OCI-LY1 (cell line): Measurements from ENCODE around the gene MFAP1.

Experiments
- CTCF ChIP-seq: fragments of 200-600 bp; sonication (generic), shearing (Covaris generic); IDR thresholded peaks from 2 replicates; pipeline ENCODE4 v1.5.1; 2017; ENCODE audit warnings: mild to moderate bottlenecking, antibody characterized with exemption, low read length, moderate library complexity, mixed read lengths
- EZH2 ChIP-seq: fragments of 200-600 bp; sonication (generic), shearing (Covaris generic); IDR thresholded peaks from 2 replicates; pipeline ENCODE4 v1.8.0; 2017; ENCODE audit warnings: borderline replicate concordance, mixed run types, mild to moderate bottlenecking, antibody characterized with exemption, low read length, moderate library complexity, mixed read lengths

GRCh38 chr15:43859546-43859945 lies 35.1 kb upstream of the MFAP1 start:
- TF ChIP-seq CTCF: no peak
- no peak for TF ChIP-seq EZH2
